ENCODE results near the gene IL34.

DNA sequence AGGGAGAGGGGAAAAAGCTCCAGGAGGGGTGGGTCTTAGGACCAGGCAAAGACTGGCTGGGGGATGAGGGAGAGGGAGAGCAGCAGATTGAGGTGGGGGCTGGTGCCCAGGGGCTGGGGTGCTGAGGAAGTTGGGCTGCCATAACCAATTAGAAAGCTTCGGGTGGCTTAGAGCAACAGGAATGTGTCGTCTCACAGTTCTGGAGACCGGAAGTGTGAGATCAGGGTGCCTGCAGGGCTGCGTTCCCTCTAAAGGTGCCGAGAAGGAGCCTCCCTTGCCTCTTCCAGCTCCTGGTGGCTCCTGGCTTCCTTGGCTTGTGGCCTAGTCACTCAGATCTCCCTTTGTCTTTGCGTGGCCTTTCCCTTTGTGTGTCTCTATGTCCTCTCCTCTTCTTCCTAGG lies 2.2 kb downstream of the IL34 start:
- TF ChIP-seq, protein P1, sequence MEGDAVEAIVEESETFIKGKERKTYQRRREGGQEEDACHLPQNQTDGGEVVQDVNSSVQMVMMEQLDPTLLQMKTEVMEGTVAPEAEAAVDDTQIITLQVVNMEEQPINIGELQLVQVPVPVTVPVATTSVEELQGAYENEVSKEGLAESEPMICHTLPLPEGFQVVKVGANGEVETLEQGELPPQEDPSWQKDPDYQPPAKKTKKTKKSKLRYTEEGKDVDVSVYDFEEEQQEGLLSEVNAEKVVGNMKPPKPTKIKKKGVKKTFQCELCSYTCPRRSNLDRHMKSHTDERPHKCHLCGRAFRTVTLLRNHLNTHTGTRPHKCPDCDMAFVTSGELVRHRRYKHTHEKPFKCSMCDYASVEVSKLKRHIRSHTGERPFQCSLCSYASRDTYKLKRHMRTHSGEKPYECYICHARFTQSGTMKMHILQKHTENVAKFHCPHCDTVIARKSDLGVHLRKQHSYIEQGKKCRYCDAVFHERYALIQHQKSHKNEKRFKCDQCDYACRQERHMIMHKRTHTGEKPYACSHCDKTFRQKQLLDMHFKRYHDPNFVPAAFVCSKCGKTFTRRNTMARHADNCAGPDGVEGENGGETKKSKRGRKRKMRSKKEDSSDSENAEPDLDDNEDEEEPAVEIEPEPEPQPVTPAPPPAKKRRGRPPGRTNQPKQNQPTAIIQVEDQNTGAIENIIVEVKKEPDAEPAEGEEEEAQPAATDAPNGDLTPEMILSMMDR (conservative IDR thresholded peaks at IDR 0.05; ENCODE audit: low read length), result no peak
- TF ChIP-seq EZH2phosphoT487 (IDR thresholded peaks at IDR 0.05; ENCODE audit: borderline replicate concordance, low read depth, low read length), result no peak

Measured in OCI-LY7 (cell line).